HG02943 (cell line): ENCODE data around the gene NMNAT2.

ENCODE experiments used
- ATAC-seq: cut with Tn5 transposase; IDR thresholded peaks from one replicate; pipeline ENCODE4 v1.9.1; 2021; ENCODE audit warnings: mild to moderate bottlenecking, low read depth, moderate library complexity; ENCODE audit not compliant: unreplicated experiment

Gene NMNAT2

DNA sequence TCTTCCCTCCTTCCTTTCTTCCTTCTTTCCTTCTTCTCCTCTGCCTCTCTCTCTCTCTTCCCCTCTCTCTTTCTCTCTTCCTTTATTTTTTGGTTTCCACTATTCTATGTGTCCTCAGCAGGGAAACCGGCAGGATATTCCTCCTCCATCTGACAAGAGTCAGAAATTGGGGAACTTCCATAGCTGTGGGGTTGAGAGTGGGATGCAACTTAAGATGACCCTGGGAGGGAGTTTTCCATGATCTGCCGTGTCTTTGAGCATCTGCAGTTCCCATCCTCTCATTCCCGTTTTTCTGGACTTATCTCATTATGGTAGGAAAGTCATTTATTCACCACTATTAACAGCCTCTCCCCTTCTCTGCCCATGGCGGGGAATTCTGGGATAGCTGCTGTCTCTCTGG is 98.6 kb downstream of the NMNAT2 start:
- no peak for ATAC-seq

DNA sequence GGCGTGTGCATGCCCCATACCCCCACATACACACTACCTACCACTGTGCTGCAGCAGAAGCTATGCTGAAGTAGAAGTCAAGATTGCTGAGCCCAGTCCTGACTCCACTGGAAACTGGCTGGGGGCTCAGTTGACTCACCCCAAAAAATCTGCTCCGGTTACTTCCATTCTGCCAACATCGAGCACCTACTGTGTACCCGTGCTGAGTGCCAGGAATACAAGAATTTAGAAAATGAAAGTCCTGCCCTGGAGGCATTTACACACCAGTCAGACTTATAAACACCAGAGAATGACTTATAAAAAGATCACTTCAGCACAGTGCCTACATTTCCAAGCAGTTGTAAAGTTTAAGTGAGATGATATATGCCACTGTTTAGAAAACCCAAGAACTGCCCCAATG is 99.1 kb downstream of the NMNAT2 start:
- no peak for ATAC-seq

GRCh38 chr1:183318433-183318832 is 99.7 kb downstream of the NMNAT2 start:
- ATAC-seq = no peak

DNA sequence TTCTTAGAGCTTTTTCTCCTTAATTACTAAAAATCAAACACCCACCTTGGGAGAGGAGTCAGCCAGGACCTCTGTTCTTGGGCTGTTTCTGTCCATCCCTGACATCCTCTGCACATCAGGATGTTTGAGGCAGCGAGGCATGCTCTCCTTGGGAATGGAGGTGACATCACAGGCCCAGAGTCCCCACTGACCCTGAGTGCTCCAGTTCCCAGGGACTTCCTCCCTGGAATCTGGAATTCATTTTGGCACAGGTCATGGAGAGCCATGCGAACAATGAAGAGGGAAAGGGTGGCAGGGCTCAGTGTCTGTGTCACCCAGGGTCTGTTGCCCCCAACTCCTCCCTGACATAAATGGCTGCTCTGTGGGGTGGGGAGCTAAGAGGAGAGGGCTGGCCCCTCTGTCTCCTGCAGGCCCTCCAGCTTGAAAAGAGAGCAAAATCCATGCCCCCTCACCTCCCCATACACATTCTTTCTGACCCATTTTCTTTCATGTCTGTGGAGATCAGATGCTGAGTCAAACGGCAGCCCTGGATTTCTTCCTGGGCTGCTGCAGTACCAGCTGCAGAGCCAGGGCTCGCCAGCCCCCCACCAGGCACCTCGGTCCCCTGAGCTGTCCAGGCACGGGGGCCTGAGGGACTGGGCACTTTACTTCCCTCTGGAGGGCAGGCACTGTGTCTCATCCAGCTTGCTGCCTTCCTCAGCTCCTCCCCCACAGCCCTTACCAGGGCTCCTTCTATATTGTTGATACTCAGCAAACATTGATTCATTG is 102.0 kb downstream of the NMNAT2 start:
- no peak for ATAC-seq

DNA sequence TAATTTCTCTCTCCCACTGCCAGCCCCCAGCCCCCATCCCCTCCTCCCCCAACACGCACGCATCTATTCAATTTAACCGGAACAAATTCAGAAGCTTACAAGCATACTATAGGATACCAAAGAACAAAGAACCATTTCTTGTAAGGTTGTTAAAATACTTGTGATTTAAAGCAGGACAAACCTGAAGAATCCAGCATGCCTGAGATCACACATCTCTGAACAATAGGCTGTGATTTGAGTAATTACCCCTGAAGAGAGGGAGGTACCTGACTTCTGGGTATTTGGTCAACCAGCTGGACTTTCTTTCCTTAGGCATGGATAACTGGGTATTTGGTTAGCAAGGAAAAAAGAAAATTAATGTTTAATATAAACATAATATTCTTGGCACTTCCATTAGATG is 105.1 kb downstream of the NMNAT2 start:
- no peak for ATAC-seq

DNA sequence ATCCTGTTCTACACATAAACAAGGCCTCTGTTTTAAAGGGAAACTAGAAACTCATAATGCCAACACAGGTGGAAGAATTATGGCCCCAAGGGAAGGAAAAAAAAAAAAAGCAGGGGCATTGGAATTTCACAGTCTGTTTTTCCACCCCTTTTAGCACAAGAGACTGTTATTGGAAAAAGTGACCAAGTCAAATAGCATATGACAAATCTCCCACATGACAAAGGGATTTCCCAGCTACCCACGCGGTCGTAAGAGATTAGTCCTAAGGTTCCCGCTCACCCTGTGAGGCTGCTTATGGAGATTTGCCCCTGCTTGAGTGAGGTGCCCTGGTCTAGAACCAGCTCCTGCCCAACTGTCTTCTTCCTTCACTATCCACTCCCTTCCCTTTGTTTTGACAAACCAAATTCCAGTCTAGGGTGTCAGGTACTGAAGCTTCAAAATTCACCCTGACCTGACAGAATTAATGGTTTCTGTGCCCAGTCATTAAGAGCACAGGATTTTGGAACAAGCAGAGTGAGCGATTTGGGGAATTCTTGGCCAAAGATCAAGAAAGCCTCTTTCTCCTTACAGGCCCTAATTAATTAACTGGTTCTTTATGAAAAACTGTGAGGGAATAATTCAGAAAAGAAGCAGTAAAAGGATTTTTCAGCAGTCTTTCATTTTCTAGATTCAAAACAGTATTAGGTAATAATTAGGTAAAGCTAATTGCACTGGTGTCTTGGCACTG is 107.3 kb downstream of the NMNAT2 start:
- ATAC-seq = no peak

- no peak for ATAC-seq
Measured at GRCh38 chr1:183308719-183309118, 109.5 kb downstream of the NMNAT2 start.

GRCh38 chr1:183306317-183307042 is 111.7 kb downstream of the NMNAT2 start:
- no peak for ATAC-seq

- no peak for ATAC-seq
Measured at GRCh38 chr1:183304440-183305107, 113.6 kb downstream of the NMNAT2 start.

DNA sequence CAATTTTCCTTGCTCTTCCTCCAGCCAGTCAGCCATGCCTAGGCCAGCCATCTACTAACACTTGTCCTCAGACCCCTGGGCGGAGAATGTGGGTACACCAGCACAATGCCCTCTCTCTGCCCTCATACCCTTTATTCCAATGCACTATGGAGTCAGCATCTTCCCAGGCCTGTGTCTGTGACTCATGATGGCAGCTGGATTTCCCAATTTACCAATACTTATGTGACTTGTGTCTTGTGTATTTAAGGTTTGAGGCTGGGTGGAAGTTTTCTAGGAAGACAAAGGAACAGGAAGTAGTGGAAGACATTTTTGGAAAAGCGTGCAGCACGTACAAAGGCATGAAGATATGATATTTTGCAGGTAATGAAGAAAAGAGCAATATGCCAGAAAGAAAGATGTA is 114.3 kb downstream of the NMNAT2 start:
- no peak for ATAC-seq

DNA sequence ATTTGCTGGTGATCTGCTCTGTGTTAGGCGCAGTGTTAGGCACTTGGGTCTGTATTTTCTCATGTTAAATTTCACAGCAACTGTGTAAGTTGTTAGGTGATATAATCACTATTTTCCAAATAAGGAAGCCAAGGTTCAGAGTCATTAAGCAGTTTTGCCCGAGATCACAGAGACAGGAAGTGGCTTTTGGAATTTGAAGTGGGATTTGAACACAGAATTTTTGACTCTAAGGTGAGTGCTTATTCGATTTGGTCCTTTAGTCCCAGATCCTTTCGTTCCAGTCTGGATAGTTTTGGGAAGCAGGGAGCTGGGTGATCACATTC is 114.9 kb downstream of the NMNAT2 start:
- ATAC-seq = no peak

DNA sequence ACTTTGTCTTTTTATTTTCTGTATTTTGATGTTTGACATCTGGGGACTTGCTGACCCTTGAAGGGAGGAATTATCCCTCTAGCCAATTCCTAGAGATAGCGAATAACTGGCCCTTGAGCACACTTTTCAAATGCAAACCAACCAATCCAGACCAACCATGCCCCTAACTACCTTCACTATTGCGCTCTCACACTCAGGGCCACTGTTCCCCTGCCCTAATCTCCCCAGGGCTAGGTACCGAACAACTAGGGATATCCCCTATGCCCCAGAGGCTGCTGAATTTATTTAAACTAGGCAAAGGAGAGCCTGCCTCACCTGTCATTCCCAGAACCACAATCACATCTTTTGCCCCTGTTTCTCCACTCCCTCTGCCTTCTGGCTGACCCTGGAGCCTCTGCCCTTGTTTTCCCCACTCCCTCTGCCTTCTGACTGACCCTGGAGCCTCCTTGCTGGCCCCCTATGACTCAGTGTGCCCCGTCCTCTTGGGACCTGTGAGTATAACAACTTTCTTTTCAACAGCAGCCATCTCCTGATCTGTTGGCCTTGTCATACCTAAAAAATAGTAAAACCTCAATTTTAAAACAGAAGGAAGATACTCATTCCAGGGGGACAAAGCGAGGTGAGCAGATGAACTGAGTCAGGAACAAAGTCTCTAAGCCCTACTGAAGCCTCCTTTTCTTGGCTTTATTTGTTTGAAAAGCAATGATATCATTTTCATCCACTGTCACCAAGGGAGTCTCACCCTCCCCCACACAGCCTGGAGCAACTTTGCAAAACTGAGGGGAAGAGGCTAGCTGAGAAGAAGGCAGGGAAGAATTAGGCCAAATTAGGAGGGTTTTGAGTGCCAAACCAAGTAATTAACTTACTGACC is 115.5 kb downstream of the NMNAT2 start:
- ATAC-seq = no peak

DNA sequence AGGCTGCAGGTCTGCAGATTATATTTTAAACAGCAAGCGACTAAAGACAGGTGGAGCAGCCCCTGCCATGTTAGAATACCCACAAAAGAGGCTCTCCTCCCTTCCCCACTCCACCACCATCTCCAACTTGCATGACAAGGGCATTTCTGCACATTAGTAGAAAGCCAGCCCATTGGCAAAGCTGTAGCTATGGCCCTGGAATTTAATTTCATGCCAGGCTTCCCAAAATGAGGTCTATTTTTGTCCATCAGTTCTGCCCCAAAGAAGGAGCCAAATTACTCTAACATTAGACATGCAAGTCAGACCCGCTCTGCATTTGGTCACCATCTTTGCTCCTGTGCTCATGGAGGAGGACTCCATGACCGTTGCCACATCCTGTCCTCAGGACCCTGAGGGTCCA is 116.9 kb downstream of the NMNAT2 start:
- no peak for ATAC-seq

- no peak for ATAC-seq
Measured at GRCh38 chr1:183300828-183301227, 117.4 kb downstream of the NMNAT2 start.

DNA sequence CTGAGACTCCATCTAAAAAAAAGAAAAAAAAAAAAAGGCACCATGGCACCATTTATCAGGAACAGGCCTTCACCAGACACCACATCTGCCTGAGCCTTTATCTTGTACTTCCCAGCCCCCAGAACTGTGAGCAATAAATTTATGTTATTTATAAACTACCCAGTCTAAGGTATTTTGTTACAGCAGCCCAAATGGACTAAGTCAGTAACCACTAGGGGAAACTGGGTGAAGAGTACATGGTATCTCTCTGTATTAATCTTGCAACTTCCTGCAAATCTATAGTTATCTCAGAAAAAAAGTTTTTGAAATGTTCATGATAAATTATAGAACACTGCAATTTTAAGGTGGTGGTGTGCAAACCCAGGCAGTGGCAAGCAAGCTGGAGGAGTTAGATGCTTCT is 117.8 kb downstream of the NMNAT2 start:
- ATAC-seq = no peak

DNA sequence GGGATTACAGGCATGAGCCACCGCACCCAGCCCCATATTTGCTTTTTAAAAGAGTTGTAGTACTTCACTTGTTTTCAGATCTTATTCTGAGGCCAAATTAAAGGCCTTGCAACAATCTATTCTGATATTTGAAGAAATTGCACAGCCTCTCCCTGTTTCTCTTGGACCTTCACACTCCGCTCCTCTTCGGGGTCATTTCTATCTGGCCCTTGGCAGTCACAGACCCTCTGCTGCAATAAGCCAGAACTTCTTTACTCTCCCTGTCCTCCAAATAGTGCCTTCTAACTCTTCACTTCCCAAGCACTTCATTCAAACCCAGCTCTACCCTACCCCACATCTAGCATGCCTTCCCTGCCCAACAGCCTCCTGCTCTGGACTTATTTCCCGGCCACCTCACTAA is 121.4 kb downstream of the NMNAT2 start:
- no peak for ATAC-seq

DNA sequence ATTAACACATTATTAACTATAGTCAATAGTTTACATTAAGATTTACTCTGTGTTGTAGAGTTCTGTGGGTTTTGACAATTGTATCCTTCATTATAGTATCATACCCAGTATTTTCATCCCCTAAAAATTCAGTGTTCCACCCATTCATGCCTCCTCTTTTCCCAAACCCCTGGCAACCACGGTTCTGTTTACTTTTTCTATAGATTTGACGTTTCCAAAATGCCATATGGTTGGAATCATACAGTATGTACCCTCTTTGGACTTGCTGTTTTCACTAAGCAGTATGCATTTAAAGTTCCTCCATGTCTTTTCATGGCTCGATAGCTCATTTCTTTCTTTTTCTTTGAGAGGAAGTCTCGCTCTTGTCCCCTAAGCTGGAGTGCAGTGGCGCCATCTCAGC is 122.7 kb downstream of the NMNAT2 start:
- no peak for ATAC-seq

DNA sequence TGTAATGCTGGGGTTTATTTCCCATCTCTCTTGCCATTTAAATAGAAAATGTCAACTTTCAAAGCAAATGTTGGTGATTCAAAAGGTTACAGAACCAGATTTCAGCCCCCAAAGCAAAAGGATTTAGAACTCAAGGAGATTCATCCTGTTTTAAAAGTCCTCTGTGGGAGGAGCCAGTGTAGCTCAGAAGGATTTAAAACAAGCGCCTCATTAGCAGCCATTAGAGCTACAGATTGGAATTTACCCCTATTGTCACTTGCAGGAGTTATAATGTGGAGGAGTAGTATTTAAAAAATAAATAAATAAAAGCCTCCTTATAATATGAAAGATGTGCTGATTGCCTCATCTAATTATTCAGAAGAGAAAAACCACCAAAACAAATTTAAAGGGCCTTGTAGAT is 124.3 kb downstream of the NMNAT2 start:
- no peak for ATAC-seq

DNA sequence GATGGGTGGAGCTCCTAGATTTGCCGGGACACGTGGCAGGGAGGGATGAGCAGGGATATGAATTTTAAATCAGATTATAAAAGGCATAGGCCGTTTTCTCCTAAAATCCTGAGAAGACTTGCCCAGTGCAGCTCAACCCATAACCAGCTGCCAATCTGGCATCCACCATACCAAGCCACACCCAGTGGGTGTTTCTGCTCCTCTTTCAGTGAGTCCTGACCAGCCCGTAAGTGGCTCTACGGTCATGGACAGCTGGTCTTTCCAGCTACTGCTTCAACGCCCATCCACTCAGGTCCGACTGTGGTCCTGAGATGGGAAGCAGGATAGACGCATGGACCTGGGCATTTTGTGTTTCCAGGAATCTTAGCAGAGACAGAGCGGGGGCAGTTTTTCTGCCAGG is 124.9 kb downstream of the NMNAT2 start:
- ATAC-seq = no peak

- ATAC-seq = no peak
Measured at GRCh38 chr1:183291802-183292514, 126.2 kb downstream of the NMNAT2 start.
